ENCODE measurements around the gene PLTP. TPM values are rescaled to one million over a fixed set of nuclear protein-coding genes. Genes with fewer than 3 reads are reported as not detected.

The PLTP gene
- total RNA-seq, 4 donors from 2014 or later: 25.0 to 99.3 (median 35.7) TPM

DNA sequence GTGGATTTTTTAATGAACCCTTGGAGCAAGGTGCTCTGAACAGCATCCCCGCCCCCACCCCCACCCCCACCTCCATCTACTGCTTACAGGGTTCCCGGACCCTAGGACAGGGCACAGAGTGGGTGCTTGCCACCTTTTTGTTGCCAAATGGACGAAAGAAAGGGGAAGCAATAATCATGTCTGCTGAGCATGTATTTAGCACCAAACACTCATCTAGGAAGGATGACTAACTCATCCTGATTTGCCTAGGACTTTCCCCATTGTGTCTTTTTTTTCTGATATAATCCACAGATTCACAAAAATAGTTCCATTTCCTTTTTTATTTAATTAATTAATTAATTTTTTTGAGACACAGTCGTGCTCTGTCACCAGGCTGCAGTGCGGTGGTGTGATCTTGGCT, 1.2 kb upstream of the PLTP start:
- Histone ChIP-seq H3K9me3 (no peaks in the 10 kb centered on the region), H3K4me3 (no peak overlapping the region), H3K27ac (no peak overlapping the region), H3K4me1 (peaks cover 0 to 26% (median 13%) of the 10 kb centered on the region in 4 donors), H3K36me3 (no peaks in the 10 kb centered on the region), H3K27me3 (no peaks in the 10 kb centered on the region)
- TF ChIP-seq POLR2A (IDR thresholded peaks at IDR 0.05): no peak
- TF ChIP-seq, protein P1, sequence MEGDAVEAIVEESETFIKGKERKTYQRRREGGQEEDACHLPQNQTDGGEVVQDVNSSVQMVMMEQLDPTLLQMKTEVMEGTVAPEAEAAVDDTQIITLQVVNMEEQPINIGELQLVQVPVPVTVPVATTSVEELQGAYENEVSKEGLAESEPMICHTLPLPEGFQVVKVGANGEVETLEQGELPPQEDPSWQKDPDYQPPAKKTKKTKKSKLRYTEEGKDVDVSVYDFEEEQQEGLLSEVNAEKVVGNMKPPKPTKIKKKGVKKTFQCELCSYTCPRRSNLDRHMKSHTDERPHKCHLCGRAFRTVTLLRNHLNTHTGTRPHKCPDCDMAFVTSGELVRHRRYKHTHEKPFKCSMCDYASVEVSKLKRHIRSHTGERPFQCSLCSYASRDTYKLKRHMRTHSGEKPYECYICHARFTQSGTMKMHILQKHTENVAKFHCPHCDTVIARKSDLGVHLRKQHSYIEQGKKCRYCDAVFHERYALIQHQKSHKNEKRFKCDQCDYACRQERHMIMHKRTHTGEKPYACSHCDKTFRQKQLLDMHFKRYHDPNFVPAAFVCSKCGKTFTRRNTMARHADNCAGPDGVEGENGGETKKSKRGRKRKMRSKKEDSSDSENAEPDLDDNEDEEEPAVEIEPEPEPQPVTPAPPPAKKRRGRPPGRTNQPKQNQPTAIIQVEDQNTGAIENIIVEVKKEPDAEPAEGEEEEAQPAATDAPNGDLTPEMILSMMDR (IDR thresholded peaks at IDR 0.05): no peak
- DNase-seq: no peak

DNA sequence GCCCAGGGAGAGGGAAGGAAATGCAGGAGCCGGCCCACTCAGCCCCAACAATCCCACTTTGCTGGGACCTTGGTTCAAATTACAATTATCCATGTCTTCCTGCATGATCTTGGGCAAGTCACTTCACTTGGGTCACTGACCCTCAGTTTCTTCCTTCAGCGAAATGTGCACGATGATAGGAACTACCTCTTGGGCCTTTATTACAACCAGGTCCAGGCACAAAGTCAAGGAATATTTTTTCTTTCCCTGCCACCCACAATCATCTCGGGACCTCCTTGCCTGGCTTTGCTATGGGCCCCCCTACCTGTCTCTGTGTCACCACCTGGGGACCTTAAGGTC, 358 bp upstream of the PLTP start:
- peaks cover 0 to 20% (median 13%) of the 10 kb centered on the region in 4 donors for H3K4me1 ChIP-seq
- H3K9me3 ChIP-seq: no peaks in the 10 kb centered on the region
- peak overlapping the region; percentile 38 to 56 (median 48) for H3K4me3 ChIP-seq
- peak overlapping the region in 3 of 4 donors; percentile 67 to 81 (median 80) for H3K27ac ChIP-seq
- H3K27me3 ChIP-seq: no peaks in the 10 kb centered on the region
- TF ChIP-seq, protein P1 (IDR thresholded peaks at IDR 0.05): no peak
- TF ChIP-seq POLR2A (IDR thresholded peaks at IDR 0.05): no peak
- DNase-seq: no peak
- no peaks in the 10 kb centered on the region for H3K36me3 ChIP-seq

DNA sequence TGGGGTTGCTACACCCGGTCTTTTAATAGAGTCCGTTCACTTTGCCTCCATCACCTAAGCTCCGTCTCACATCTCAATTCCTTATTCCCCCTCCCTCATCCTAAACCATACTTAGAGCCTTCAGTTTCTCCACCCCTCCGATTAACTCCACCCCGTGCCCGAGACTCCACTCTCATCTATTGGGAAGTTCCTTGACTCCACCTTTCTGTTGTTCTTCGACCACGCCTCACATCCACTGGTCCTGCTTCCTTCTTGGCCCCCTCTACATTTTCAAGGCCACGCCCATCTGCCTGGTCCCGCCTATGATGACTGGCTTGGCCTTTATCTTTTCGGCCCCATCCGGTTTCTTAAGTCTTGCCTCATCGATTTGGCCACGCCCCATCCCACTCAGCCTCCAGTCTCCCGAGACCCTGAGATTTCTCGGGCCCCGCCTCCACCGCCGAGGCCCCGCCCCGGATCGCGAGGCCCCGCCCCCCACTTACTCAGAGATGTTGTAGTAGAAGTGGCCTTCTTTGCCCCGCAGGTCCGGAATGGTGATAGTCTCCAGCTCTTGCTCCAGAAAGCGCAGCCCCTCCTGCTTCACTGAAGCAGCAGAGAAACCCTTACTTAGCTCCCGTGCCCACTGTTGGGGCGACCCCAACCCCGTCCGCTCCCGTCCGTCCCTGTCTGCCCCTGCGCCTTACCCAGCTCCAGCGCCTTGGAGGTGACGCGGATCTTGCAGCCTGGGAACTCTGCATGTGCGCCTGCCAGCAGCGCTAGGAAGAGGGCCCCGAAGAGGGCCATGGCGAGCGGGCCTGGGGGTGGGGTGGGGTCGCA, 1.1 kb downstream of the PLTP start:
- DNase-seq: peak; percentile 91 to 98 (median 98)
- H3K27me3 ChIP-seq: no peaks in the 10 kb centered on the region
- peaks cover 0 to 4% (median 0%) of the 10 kb centered on the region in 3 donors for H3K36me3 ChIP-seq
- no peaks in the 10 kb centered on the region for H3K9me3 ChIP-seq
- peak overlapping the region; percentile 38 to 56 (median 48) for H3K4me3 ChIP-seq
- H3K4me1 ChIP-seq: peaks cover 0 to 20% (median 13%) of the 10 kb centered on the region in 4 donors
- H3K27ac ChIP-seq: peak overlapping the region; percentile 60 to 81 (median 74)
- peak in 1 of 2 donors; percentile 42 for TF ChIP-seq POLR2A (IDR thresholded peaks at IDR 0.05)
- TF ChIP-seq, protein P1 (IDR thresholded peaks at IDR 0.05): no peak

DNA sequence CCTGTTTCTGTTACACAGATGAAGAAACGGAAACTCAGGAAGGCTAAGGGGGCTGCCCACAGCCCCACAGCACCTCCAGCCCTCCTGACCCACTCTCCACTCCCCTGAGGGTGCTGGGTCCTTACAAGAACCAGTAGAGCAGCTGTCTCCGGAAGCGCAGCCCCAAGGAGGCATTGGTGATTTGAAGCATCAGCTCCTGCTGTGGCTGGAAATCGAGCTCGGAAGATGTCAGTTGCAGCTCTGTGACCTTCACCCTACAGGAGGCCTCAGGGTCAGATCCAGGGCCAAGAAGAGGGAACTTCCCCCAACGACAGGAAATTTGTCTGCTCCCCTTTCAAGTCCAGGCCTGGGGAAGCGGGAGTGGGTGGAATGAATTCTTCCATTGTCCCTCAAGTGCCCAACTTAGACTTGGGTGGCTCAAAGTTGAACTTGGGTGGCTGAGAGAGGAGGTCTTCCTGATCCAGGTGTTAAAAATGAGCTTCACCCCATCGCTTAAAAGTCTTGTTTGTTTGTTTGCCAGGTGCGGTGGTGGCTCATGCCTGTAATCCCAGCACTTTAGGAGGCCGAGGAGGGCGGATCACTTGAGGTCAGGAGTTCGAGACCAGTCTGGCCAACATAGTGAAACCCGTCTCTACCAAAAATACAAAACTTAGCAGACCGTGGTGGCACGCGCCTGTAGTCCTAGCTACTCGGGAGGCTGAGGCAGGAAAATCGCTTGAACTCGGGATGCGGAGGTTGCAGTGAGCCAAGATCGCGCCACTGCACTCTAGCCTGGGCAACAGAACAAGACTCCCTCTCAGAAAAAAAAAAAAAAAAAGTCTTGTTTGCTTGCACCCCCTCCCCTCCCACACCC, 1.9 kb downstream of the PLTP start:
- Histone ChIP-seq H3K27ac (peak overlapping the region in 3 of 4 donors; percentile 38 to 67 (median 46)), H3K4me3 (peak overlapping the region in 2 of 4 donors; percentile 44 to 52)

DNA sequence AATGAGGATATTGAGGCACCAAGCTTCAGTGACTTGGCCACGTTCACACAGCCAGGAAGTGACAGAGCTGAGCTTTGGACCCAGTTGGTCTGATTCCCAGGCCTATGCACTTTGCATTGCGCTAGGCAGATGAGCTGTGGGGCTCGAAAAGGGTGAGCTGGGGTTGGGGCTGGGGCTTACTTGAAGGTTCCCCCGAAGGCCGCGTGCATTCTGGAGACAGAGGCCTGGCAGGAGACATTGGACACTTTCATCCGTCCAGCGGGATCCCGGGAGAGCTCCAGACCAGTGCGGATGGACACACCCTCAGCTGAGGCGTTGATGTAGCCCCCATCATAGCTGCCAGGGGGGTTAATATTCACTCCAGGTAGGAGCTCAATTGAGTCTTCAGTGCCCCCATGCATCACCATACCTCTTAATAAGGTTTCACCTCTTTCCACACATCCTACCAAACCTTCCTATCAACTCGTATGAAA, 2.6 kb downstream of the PLTP start:
- Histone ChIP-seq H3K4me3 (no peak overlapping the region), H3K27me3 (no peaks in the 10 kb centered on the region), H3K9me3 (no peaks in the 10 kb centered on the region), H3K36me3 (peaks cover 0 to 5% (median 0%) of the 10 kb centered on the region in 3 donors), H3K4me1 (peaks cover 0 to 20% (median 13%) of the 10 kb centered on the region in 4 donors), H3K27ac (no peak overlapping the region)
- TF ChIP-seq POLR2A (IDR thresholded peaks at IDR 0.05): no peak
- TF ChIP-seq, protein P1 (IDR thresholded peaks at IDR 0.05): no peak
- no peak for DNase-seq

More for the DNA sequence above, 1.9 kb downstream of the PLTP start:
- peaks cover 0 to 5% (median 0%) of the 10 kb centered on the region in 3 donors for H3K36me3 ChIP-seq
- no peaks in the 10 kb centered on the region for H3K9me3 ChIP-seq
- no peaks in the 10 kb centered on the region for H3K27me3 ChIP-seq
- no peak for DNase-seq
- TF ChIP-seq, protein P1 (IDR thresholded peaks at IDR 0.05): no peak
- no peak for TF ChIP-seq POLR2A (IDR thresholded peaks at IDR 0.05)
- peaks cover 0 to 20% (median 13%) of the 10 kb centered on the region in 4 donors for H3K4me1 ChIP-seq
